HG03575 (cell line): ENCODE results near the gene CNTNAP5.

Experiments used
- ATAC-seq: cut with Tn5 transposase; IDR thresholded peaks from one replicate; pipeline ENCODE4 v1.9.1; 2021; ENCODE audit not compliant: unreplicated experiment, insufficient number of reproducible peaks, low FRiP score; ENCODE audit errors: extremely low read depth

The CNTNAP5 gene

GRCh38 chr2:124482551-124482950, 457.5 kb downstream of the CNTNAP5 start:
- no peak for ATAC-seq

GRCh38 chr2:124485659-124486058, 460.6 kb downstream of the CNTNAP5 start:
- no peak for ATAC-seq

GRCh38 chr2:124489686-124490085, 464.6 kb downstream of the CNTNAP5 start:
- no peak for ATAC-seq

- ATAC-seq: no peak
Measured at GRCh38 chr2:124501575-124502152, 476.6 kb downstream of the CNTNAP5 start.

GRCh38 chr2:124514236-124514635, 489.1 kb downstream of the CNTNAP5 start:
- no peak for ATAC-seq

GRCh38 chr2:124520953-124521352, 495.9 kb downstream of the CNTNAP5 start:
- ATAC-seq: no peak

- ATAC-seq: no peak
Measured at GRCh38 chr2:124523096-124523495, 498.0 kb downstream of the CNTNAP5 start.

GRCh38 chr2:124524155-124524915, 499.2 kb downstream of the CNTNAP5 start:
- no peak for ATAC-seq

GRCh38 chr2:124526221-124526620, 501.1 kb downstream of the CNTNAP5 start:
- no peak for ATAC-seq

- no peak for ATAC-seq
Measured at GRCh38 chr2:124530203-124530602, 505.1 kb downstream of the CNTNAP5 start.

GRCh38 chr2:124533226-124533954, 508.3 kb downstream of the CNTNAP5 start:
- ATAC-seq: no peak

GRCh38 chr2:124534028-124534427, 508.9 kb downstream of the CNTNAP5 start:
- no peak for ATAC-seq

- no peak for ATAC-seq
Measured at GRCh38 chr2:124535816-124536215, 510.7 kb downstream of the CNTNAP5 start.

GRCh38 chr2:124536591-124536990, 511.5 kb downstream of the CNTNAP5 start:
- no peak for ATAC-seq

- no peak for ATAC-seq
Measured at GRCh38 chr2:124538549-124538948, 513.5 kb downstream of the CNTNAP5 start.

GRCh38 chr2:124540805-124541204, 515.7 kb downstream of the CNTNAP5 start:
- ATAC-seq: no peak

GRCh38 chr2:124542932-124543640, 518.0 kb downstream of the CNTNAP5 start:
- ATAC-seq: no peak

GRCh38 chr2:124547700-124548099, 522.6 kb downstream of the CNTNAP5 start:
- no peak for ATAC-seq

- no peak for ATAC-seq
Measured at GRCh38 chr2:124558277-124558905, 533.3 kb downstream of the CNTNAP5 start.
